ENCODE measurements around the gene SMIM7. TPM values are rescaled to one million over a fixed set of nuclear protein-coding genes. Genes with fewer than 3 reads are reported as not detected.

The SMIM7 gene
- total RNA-seq, 2 donors from 2014 or later, result 72.7 to 102 TPM

DNA sequence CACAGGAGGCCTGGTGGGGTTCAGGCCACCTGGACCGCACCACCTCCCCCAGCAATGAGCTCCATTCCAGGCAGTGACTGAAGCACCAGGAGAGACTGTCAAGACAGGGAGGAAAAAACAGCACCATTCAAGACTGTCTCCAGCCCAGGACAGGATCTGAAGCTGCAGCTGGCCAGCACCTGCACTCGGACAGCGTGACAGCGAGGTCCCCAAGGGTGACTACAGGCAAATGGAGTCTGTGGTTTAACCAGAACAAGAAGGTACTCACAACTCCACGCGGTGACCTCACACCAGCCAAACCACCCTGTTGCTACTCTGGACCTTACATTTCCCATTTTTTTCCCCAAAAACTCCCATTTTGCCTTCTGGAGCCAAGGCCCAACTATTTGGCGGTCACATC is 41.7 kb downstream of the SMIM7 start:
- no peak for ATAC-seq (ENCODE audit: insufficient number of reproducible peaks, low FRiP score, low read depth)
- no peak for DNase-seq (ENCODE audit: low spot score)
- Histone ChIP-seq H3K27ac (no peak overlapping the region), H3K36me3 (no peaks in the 10 kb centered on the region), H3K27me3 (replicated peaks; ENCODE audit: insufficient read depth) (no peaks in the 10 kb centered on the region), H3K9me3 (no peaks in the 10 kb centered on the region), H3K4me3 (no peak overlapping the region), H3K4me1 (ENCODE audit: control insufficient read depth in 1 of 2, low read depth in 2 of 2) (peaks cover 3 to 26% of the 10 kb centered on the region in 2 donors)
- TF ChIP-seq, protein P1, sequence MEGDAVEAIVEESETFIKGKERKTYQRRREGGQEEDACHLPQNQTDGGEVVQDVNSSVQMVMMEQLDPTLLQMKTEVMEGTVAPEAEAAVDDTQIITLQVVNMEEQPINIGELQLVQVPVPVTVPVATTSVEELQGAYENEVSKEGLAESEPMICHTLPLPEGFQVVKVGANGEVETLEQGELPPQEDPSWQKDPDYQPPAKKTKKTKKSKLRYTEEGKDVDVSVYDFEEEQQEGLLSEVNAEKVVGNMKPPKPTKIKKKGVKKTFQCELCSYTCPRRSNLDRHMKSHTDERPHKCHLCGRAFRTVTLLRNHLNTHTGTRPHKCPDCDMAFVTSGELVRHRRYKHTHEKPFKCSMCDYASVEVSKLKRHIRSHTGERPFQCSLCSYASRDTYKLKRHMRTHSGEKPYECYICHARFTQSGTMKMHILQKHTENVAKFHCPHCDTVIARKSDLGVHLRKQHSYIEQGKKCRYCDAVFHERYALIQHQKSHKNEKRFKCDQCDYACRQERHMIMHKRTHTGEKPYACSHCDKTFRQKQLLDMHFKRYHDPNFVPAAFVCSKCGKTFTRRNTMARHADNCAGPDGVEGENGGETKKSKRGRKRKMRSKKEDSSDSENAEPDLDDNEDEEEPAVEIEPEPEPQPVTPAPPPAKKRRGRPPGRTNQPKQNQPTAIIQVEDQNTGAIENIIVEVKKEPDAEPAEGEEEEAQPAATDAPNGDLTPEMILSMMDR (IDR thresholded peaks at IDR 0.05), result no peak

DNA sequence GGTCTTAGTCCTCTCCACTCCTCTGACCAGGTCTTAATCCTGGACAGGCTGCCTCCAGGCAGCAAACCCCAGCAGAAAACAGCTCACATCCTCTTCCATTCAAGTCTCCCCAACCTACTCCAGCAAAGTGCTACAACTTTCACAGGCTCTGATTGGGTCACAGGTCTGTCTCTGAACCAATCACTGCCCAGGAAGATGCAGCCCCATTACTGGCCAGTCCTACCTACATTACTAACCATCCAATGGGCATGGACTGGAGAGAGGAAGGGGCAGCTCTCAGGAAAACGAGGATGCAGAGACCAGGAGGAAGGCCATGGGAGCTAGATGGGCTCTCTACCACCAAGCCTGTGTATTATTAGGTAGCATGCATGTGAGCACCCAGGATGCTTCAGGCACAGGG is 44.1 kb downstream of the SMIM7 start:
- no peak for DNase-seq (ENCODE audit: low spot score)
- Histone ChIP-seq H3K9me3 (no peaks in the 10 kb centered on the region), H3K4me3 (no peak overlapping the region), H3K4me1 (ENCODE audit: control insufficient read depth in 1 of 2, low read depth in 2 of 2) (peaks cover 3 to 27% of the 10 kb centered on the region in 2 donors), H3K36me3 (no peaks in the 10 kb centered on the region), H3K27ac (no peak overlapping the region), H3K27me3 (replicated peaks; ENCODE audit: insufficient read depth) (no peaks in the 10 kb centered on the region)
- TF ChIP-seq, protein P1 (IDR thresholded peaks at IDR 0.05), result no peak
- no peak for ATAC-seq (ENCODE audit: insufficient number of reproducible peaks, low FRiP score, low read depth)

- Histone ChIP-seq H3K36me3 (no peaks in the 10 kb centered on the region), H3K27me3 (replicated peaks; ENCODE audit: insufficient read depth) (no peaks in the 10 kb centered on the region), H3K4me1 (ENCODE audit: control insufficient read depth in 1 of 2, low read depth in 2 of 2) (peaks cover 3 to 22% of the 10 kb centered on the region in 2 donors), H3K9me3 (no peaks in the 10 kb centered on the region), H3K4me3 (no peak overlapping the region), H3K27ac (no peak overlapping the region)
- no peak for DNase-seq (ENCODE audit: low spot score)
- ATAC-seq (ENCODE audit: insufficient number of reproducible peaks, low FRiP score, low read depth), result no peak
- TF ChIP-seq, protein P1 (IDR thresholded peaks at IDR 0.05), result no peak
Observed at GRCh38 chr19:16614941-16615340, 45.0 kb downstream of the SMIM7 start.

- Histone ChIP-seq H3K27ac (no peak overlapping the region), H3K4me1 (ENCODE audit: control insufficient read depth in 1 of 2, low read depth in 2 of 2) (peaks cover 0 to 16% of the 10 kb centered on the region in 2 donors), H3K9me3 (no peaks in the 10 kb centered on the region), H3K36me3 (no peaks in the 10 kb centered on the region), H3K4me3 (no peak overlapping the region), H3K27me3 (replicated peaks; ENCODE audit: insufficient read depth) (no peaks in the 10 kb centered on the region)
- DNase-seq (ENCODE audit: low spot score) (no peak), ATAC-seq (ENCODE audit: insufficient number of reproducible peaks, low FRiP score, low read depth) (no peak)
- TF ChIP-seq, protein P1 (IDR thresholded peaks at IDR 0.05), result no peak
Observed at GRCh38 chr19:16613841-16614240, 46.1 kb downstream of the SMIM7 start.

GRCh38 chr19:16612636-16613035 is 47.3 kb downstream of the SMIM7 start:
- H3K36me3 ChIP-seq, result no peaks in the 10 kb centered on the region
- H3K4me3 ChIP-seq, result no peak overlapping the region
- ATAC-seq (ENCODE audit: insufficient number of reproducible peaks, low FRiP score, low read depth), result no peak
- TF ChIP-seq, protein P1 (IDR thresholded peaks at IDR 0.05), result no peak
- peaks cover 5 to 28% of the 10 kb centered on the region in 2 donors for H3K4me1 ChIP-seq (ENCODE audit: control insufficient read depth in 1 of 2, low read depth in 2 of 2)
- no peaks in the 10 kb centered on the region for H3K27me3 ChIP-seq (replicated peaks; ENCODE audit: insufficient read depth)
- H3K9me3 ChIP-seq, result no peaks in the 10 kb centered on the region
- no peak for DNase-seq (ENCODE audit: low spot score)
- no peak overlapping the region for H3K27ac ChIP-seq
